GM10266 (cell line): ENCODE results near the gene LGMN.
"Not testable (repeated sequence)": the region's sequence is repeated elsewhere in the genome, so short reads cannot be mapped to it uniquely, and the experiment has no call there.

Source experiments
- DNase-seq: peaks from one replicate; pipeline ENCODE4 v3.0.0; 2012; ENCODE audit errors: extremely low spot score
- TF ChIP-seq, protein P1 (sequence below): IDR thresholded peaks from 2 replicates; pipeline ENCODE4 v1.5.1; 2012; ENCODE audit warnings: mild to moderate bottlenecking, low read depth; ENCODE audit not compliant: control insufficient read depth, insufficient read depth; ENCODE audit errors: missing control alignments

Gene LGMN

DNA sequence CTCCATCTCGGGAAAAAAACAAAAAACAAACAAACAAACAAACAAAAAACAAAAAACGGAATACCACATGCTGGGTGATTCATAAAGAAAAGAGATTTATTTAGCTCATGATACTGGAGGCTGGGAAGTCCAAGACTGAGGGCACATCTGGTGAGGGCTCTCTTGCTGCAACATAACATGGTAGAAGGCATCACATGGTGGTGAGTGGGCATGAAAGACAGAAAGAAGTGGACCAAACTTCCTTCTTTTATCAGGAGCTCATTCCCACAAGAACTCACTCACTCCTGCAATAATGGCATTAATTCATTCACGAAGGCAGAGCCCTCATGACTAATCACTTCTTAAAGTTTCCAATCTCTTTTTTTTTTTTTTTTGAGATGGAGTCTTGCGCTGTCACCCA, 8.0 kb upstream of the LGMN start:
- DNase-seq = no peak
- TF ChIP-seq, protein P1, sequence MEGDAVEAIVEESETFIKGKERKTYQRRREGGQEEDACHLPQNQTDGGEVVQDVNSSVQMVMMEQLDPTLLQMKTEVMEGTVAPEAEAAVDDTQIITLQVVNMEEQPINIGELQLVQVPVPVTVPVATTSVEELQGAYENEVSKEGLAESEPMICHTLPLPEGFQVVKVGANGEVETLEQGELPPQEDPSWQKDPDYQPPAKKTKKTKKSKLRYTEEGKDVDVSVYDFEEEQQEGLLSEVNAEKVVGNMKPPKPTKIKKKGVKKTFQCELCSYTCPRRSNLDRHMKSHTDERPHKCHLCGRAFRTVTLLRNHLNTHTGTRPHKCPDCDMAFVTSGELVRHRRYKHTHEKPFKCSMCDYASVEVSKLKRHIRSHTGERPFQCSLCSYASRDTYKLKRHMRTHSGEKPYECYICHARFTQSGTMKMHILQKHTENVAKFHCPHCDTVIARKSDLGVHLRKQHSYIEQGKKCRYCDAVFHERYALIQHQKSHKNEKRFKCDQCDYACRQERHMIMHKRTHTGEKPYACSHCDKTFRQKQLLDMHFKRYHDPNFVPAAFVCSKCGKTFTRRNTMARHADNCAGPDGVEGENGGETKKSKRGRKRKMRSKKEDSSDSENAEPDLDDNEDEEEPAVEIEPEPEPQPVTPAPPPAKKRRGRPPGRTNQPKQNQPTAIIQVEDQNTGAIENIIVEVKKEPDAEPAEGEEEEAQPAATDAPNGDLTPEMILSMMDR = no peak

DNA sequence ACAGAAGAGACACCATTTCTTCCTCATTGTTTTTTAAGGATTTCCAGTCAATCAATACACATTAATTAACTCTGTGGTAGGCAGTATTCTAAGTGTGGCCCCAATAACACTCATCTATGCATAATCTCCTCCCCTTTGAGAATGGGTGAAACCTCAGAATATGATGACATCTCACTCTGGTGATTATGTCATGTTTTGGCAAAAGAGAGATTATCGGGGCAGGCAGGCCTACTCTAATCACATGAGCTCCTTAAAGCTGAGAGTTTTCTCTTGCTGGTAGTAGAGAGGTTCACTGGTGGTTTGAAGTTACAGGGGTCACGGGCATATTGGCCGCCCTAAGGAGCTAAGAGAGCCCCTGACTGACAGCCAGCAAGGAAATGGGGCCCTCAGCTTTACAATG, 7.1 kb upstream of the LGMN start:
- DNase-seq = no peak
- TF ChIP-seq, protein P1 = no peak

DNA sequence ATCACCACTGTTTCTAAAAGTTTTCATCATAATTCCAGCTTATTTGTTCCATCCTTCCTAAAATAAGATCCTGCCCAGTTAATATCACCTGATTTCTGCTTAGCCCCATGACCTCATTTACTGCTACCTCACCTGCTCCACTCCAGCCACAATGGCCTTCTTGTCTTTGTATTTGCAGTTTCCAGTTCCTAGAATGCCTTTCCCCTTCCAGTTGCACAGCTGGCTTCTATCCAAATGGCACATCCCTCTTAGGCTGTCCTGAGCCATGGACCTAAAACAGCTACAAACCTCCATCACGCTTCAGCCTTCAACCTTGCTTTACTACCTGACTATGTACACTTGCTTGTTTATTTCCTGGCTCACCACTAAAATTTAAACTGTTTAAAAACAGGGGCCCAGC, 6.5 kb upstream of the LGMN start:
- no peak for DNase-seq
- TF ChIP-seq, protein P1 = no peak

DNA sequence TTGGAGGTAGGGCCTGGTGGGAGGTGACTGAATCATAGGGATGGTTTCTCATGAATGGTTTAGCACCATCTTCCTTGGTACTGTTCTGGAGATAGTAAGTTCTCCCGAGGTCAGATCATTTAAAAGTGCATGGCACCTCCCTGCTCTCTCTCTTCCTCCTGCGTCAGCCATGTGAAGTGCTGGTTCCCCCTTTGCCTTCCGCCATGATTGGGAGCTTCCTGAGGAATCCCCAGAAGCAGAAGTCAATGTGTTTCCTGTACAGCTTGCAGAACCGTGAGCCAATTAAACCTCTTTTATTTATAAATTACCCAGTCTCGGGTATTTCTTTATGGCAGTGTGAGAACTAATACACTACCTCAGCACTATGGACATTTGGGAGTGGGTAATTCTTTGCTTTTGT, 4.8 kb upstream of the LGMN start:
- DNase-seq = no peak
- TF ChIP-seq, protein P1 = no peak

DNA sequence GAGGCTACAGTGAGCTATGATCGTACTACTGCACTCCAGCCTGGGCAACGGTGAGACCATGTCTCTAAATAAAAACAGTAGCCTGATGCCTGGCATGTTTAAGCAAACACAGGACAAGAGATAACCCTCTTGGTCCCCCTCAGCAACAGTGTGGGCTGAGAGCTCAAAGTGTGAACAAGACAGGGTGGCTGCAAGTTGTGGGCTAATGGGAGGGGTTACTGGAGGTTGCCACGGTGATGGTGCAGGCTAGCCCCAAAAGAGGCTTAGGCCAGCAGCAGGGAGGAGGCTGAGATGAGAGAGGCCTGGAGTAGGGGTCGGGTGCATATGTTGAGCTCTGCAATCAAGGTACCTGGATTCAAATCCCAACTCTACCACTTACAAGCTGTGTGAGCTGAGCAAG, 3.4 kb upstream of the LGMN start:
- TF ChIP-seq, protein P1 = no peak
- no peak for DNase-seq

DNA sequence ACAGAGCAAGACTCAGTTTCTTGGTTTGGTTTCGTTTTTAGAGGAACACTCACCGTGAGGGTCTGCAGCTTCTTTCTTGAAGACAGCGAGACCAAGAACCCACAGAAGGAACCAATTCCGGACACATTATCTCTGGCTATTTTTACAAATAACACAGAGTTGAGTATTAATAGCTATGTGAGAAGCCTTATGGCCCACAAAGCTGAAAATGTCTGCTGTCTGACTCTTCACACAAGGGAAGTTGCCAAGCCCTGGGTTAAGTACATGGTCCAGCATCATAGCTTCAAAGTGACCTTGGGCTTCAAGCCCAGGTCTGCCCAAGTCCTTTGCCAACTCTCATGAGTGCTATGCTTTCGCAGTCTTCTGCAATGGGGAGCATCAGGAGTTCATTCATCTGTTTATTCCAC, 2.6 kb upstream of the LGMN start:
- DNase-seq = no peak
- TF ChIP-seq, protein P1 = no peak

DNA sequence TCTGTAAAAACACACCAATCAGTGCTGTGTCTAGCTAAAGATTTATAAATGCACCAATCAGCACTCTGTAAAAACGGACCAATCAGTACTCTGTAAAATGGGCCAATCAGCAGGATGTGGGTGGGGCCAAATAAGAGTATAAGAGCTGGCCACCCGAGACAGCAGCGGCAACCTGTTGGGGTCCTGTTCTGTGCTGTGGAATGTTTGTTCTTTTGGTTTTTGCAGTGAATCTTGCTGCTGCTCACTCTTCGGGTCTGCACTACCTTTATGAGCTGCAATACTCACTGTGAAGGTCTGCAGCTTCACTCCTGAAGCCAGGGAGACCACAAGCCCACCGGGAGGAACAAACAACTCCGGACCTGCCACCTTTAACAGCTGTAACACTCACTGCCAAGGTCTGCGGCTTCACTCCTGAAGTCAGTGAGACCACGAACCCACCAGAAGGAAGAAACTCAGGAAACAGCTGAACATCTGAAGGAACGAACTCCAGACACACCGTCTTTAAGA, 1.8 kb upstream of the LGMN start:
- DNase-seq = not testable (repeated sequence)

DNA sequence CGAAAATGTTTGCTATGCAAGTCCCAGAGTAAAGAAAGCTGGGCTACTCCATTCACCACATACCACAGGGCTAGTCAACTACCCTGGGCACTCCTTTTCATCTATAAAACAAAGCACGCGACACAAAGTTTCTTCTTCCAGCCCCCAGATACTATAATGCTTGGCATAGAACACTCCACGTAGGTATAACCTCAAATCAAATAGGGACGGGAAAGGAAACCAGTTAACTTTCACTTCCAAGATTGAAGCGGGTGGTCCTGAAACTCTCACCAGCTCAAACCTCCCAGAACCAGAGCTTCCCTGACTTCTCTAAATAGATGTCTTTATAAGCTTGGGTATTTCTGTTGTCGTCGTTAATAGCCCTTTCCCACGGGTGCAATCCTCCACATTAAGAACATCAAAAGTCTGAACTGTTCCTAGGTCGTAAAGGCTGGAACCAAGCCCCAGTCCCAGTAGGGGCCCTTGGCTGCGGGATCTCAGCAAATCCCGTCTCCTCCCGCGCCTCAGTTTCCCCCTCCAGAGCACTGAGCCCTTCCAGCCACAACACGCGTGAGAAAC, 647 bp downstream of the LGMN start:
- no peak for DNase-seq
- TF ChIP-seq, protein P1 = no peak
